H1 (cell line): Measurements from ENCODE around the gene GRIK4. TPM values are rescaled to one million over a fixed set of nuclear protein-coding genes. Genes with fewer than 3 reads are reported as not detected.

Source experiments
- CTCF ChIA-PET: fragments of 300-600 bp; sonication (Branson Sonifier 250); formaldehyde crosslinking; loops from one replicate; lab custom pipeline; 2021; ENCODE audit not compliant: partially characterized antibody; lab: Charles Lee
- POLR2A ChIA-PET: fragments of 300-600 bp; sonication (Branson Sonifier 250); formaldehyde crosslinking; loops from one replicate; lab custom pipeline; 2021; ENCODE audit warnings: inconsistent platforms; ENCODE audit not compliant: partially characterized antibody; lab: Charles Lee
- DNase-seq, 2 experiments: peaks; one replicate each; pipeline versions ENCODE4 v3.0.0 to v3.0.0-alpha.2; 2010 to 2022; ENCODE audit warnings: low spot score in 2 of 2, low read depth in 1 of 2, mixed read lengths in 1 of 2
- FAIRE-seq: peaks from 2 replicates; lab custom pipeline; 2011; peaks lifted over from hg19 to GRCh38; lab: Jason Lieb, UNC
- H2AFZ ChIP-seq: 2 replicates; pipeline ENCODE4 v1.8.1; 2012; ENCODE audit warnings: low read length, inconsistent platforms
- H2AK5ac ChIP-seq: 2 replicates; pipeline ENCODE4 v1.6.1; 2013; ENCODE audit warnings: low read depth, low read length
- H2BK120ac ChIP-seq: replicated peaks from 2 replicates; pipeline ENCODE3; 2013; ENCODE audit warnings: low read depth, low read length, inconsistent platforms
- H2BK12ac ChIP-seq: 2 replicates; pipeline ENCODE4 v1.6.1; 2013; ENCODE audit warnings: low read depth, low read length
- H2BK15ac ChIP-seq: 2 replicates; pipeline ENCODE4 v1.6.1; 2013; ENCODE audit warnings: low read length
- H2BK20ac ChIP-seq: 2 replicates; pipeline ENCODE4 v1.6.1; 2013; ENCODE audit warnings: low read length
- H2BK5ac ChIP-seq: 2 replicates; pipeline ENCODE4 v1.6.1; 2013; ENCODE audit warnings: low read depth, low read length
- H3K14ac ChIP-seq: 2 replicates; pipeline ENCODE4 v1.6.1; 2013; ENCODE audit warnings: inconsistent platforms; ENCODE audit not compliant: insufficient read length
- H3K18ac ChIP-seq: 2 replicates; pipeline ENCODE4 v1.6.1; 2013; ENCODE audit warnings: low read length; ENCODE audit errors: extremely low read depth
- H3K23ac ChIP-seq: 2 replicates; pipeline ENCODE4 v1.6.1; 2013; ENCODE audit warnings: inconsistent platforms; ENCODE audit not compliant: insufficient read length
- H3K23me2 ChIP-seq: 2 replicates; pipeline ENCODE4 v1.6.1; 2013; ENCODE audit warnings: low read depth, low read length
- H3K27ac ChIP-seq: 2 replicates; pipeline ENCODE4 v1.6.1; 2011; ENCODE audit warnings: low read depth, low read length, inconsistent platforms
- H3K27me3 ChIP-seq, 4 experiments: replicated peaks in 1 of 4; 1 replicate in 1 of 4; 2 replicates in 3 of 4; pipeline versions ENCODE4 v1.6.1 to v1.8.1; 2011 to 2013; ENCODE audit warnings: low read length in 3 of 4, mild to moderate bottlenecking in 3 of 4, inconsistent platforms in 2 of 4, mixed read lengths in 2 of 4, moderate library complexity in 1 of 4; ENCODE audit not compliant: control insufficient read depth in 3 of 4, insufficient read depth in 3 of 4; ENCODE audit errors: extremely low read depth in 1 of 4
- H3K36me3 ChIP-seq, 4 experiments: 2 replicates each; pipeline versions ENCODE4 v1.6.1 to v1.8.1; 2011 to 2013; ENCODE audit warnings: mild to moderate bottlenecking in 4 of 4, low read length in 3 of 4, moderate library complexity in 2 of 4, control low read depth in 1 of 4, inconsistent platforms in 1 of 4; ENCODE audit not compliant: insufficient read depth in 4 of 4, control insufficient read depth in 2 of 4
- H3K4ac ChIP-seq: replicated peaks from 2 replicates; pipeline ENCODE3; 2013; ENCODE audit warnings: low read length, low read depth, mixed read lengths, inconsistent platforms; ENCODE audit not compliant: insufficient read length
- H3K4me1 ChIP-seq, 4 experiments: replicated peaks in 1 of 4; 1 replicate in 1 of 4; 2 replicates in 3 of 4; pipeline versions ENCODE4 v1.6.1 to v1.8.1; 2011 to 2013; ENCODE audit warnings: low read length in 3 of 4, inconsistent platforms in 2 of 4, mixed read lengths in 1 of 4; ENCODE audit not compliant: insufficient read depth in 4 of 4, control insufficient read depth in 3 of 4
- H3K4me2 ChIP-seq, 2 experiments: 2 replicates each; pipeline versions ENCODE4 v1.6.1 to v1.8.1; 2011 to 2013; ENCODE audit warnings: low read depth in 2 of 2, low read length in 2 of 2, control low read depth in 1 of 2, inconsistent platforms in 1 of 2, mild to moderate bottlenecking in 1 of 2; ENCODE audit not compliant: insufficient read depth in 1 of 2
- H3K4me3 ChIP-seq, 4 experiments: fragments of 200-600, 300-600 bp in 1 of 4; sonication (generic), shearing (Covaris generic), sonication (Bioruptor Twin) in 1 of 4; 2 replicates each; pipeline versions ENCODE4 v1.5.1 to v1.8.1; 2011 to 2016; ENCODE audit warnings: low read length in 4 of 4, low read depth in 3 of 4, control low read depth in 2 of 4, inconsistent platforms in 2 of 4, mild to moderate bottlenecking in 2 of 4, mixed read lengths in 1 of 4, moderate library complexity in 1 of 4; ENCODE audit not compliant: insufficient read depth in 2 of 4; ENCODE audit errors: extremely low read depth in 1 of 4
- H3K56ac ChIP-seq: replicated peaks from 2 replicates; pipeline ENCODE3; 2013; ENCODE audit warnings: low read depth, mild to moderate bottlenecking, mixed read lengths, low read length, inconsistent platforms; ENCODE audit not compliant: insufficient read length
- H3K79me1 ChIP-seq: 2 replicates; pipeline ENCODE4 v1.6.1; 2013; ENCODE audit warnings: low read depth, low read length, control low read depth
- H3K79me2 ChIP-seq, 2 experiments: 2 replicates each; pipeline versions ENCODE4 v1.6.1 to v1.8.1; 2012 to 2013; ENCODE audit warnings: low read length in 2 of 2, mild to moderate bottlenecking in 2 of 2, inconsistent platforms in 1 of 2; ENCODE audit not compliant: insufficient read depth in 2 of 2, control insufficient read depth in 1 of 2
- H3K9ac ChIP-seq, 4 experiments: replicated peaks in 1 of 4; 1 replicate in 1 of 4; 2 replicates in 3 of 4; pipeline versions ENCODE4 v1.6.1 to v1.8.1; 2011 to 2013; ENCODE audit warnings: low read depth in 3 of 4, low read length in 3 of 4, control low read depth in 2 of 4, mild to moderate bottlenecking in 2 of 4, moderate library complexity in 2 of 4, inconsistent platforms in 1 of 4; ENCODE audit errors: extremely low read depth in 1 of 4
- H3K9me3 ChIP-seq, 2 experiments: 2 replicates each; pipeline versions ENCODE4 v1.6.1 to v1.8.1; 2012 to 2013; ENCODE audit warnings: mild to moderate bottlenecking in 2 of 2, moderate library complexity in 2 of 2, control low read depth in 1 of 2, inconsistent platforms in 1 of 2, low read depth in 1 of 2, low read length in 1 of 2, mixed read lengths in 1 of 2; ENCODE audit not compliant: insufficient read depth in 2 of 2
- H4K20me1 ChIP-seq, 2 experiments: replicated peaks in 1 of 2; 2 replicates each; pipeline versions ENCODE3 to v1.8.1; 2011 to 2013; ENCODE audit warnings: inconsistent platforms in 2 of 2, low read length in 2 of 2, mild to moderate bottlenecking in 1 of 2; ENCODE audit not compliant: insufficient read depth in 2 of 2, control insufficient read depth in 1 of 2
- H4K5ac ChIP-seq: 2 replicates; pipeline ENCODE4 v1.6.1; 2013; ENCODE audit warnings: low read length, low read depth, mixed read lengths, inconsistent platforms; ENCODE audit not compliant: insufficient read length
- H4K8ac ChIP-seq: 2 replicates; pipeline ENCODE4 v1.8.0; 2013; ENCODE audit warnings: mild to moderate bottlenecking, moderate library complexity, low read length, inconsistent platforms; ENCODE audit not compliant: insufficient read depth; ENCODE audit errors: extremely low read depth
- H4K91ac ChIP-seq: replicated peaks from 2 replicates; pipeline ENCODE3; 2013; ENCODE audit warnings: low read length, mixed read lengths, inconsistent platforms; ENCODE audit not compliant: insufficient read length
- ASH2L ChIP-seq: fragments of 200-600, 300-600 bp; sonication (generic); IDR thresholded peaks from one replicate; pipeline ENCODE4 v1.7.1; 2017; ENCODE audit warnings: low read length
- SP1 ChIP-seq: IDR thresholded peaks from 2 replicates; pipeline ENCODE4 v1.6.1; 2011; ENCODE audit warnings: low read depth, low read length
- TAF1 ChIP-seq: IDR thresholded peaks from 2 replicates; pipeline ENCODE4 v1.6.1; 2011; ENCODE audit warnings: mild to moderate bottlenecking, low read depth, low read length
- WGBS, 2 experiments: shearing (Covaris generic) in 1 of 2; methylation state at CpG; one replicate each; pipeline versions ENCODE4 v1.1.6 to v1.1.7; 2013 to 2015; ENCODE audit warnings: low lambda C conversion rate in 2 of 2, mixed read lengths in 2 of 2, inconsistent platforms in 1 of 2, low coverage in 1 of 2, missing lambda C conversion rate in 1 of 2; ENCODE audit not compliant: insufficient replicate concordance in 2 of 2, insufficient coverage in 1 of 2, insufficient read length in 1 of 2; ENCODE audit errors: extremely low coverage in 1 of 2, missing lambda C conversion rate in 1 of 2; 5-methylcytosine and 5-hydroxymethylcytosine counted together
- polyA plus RNA-seq, 7 experiments: library from polyadenylated mRNA; depleted of rRNA in 3 of 7; stranded (reverse) in 5 of 7; unstranded in 2 of 7; fragments of >200 nt in 5 of 7; fragments of 200-250 nt in 2 of 7; gene quantifications; 1 replicate in 5 of 7; 2 replicates in 1 of 7; 4 replicates in 1 of 7; pipeline versions ENCODE4 v1.2.1 to v1.2.3, GENCODE V29; 2011 to 2013; ENCODE audit warnings: missing spikeins in 2 of 7, mixed read lengths in 2 of 7
- total RNA-seq: library from RNA; stranded (reverse); fragmentation: NEBNext Ultra II Directional; extraction: Animal tissue kit (Norgen Biotek cat#: 25700); gene quantifications from 2 replicates; pipeline ENCODE4 v1.2.1, GENCODE V29; 2021

The GRIK4 gene
- total and polyA plus RNA-seq, 2 of the 8 experiments (the other 6 are each of a cell fraction or from before 2014, with no cell fraction given), result 1.2 to 2.9 TPM

DNA sequence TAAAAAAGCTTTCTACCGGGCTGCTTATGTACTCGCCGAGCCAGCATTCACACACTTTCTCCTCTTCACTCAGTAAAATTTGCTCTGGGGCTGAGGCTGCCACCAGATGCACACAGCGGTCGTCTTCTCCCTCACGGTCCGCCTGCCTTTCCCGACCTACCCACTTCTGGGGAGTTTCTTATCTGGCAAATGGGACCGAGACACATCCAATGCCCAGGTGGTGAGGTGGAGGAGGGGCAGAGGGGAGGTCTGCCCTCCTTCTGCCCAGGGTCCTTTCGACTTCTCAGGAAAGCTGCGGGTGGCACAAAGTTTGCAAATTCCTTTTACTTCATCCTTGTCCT is 43.9 kb downstream of the GRIK4 start:
- Histone ChIP-seq H4K91ac (no peak overlapping the region), H3K23ac (no peak overlapping the region), H3K18ac (peak overlapping the region; percentile 92), H4K20me1 (no peaks in the 10 kb centered on the region), H2BK15ac (0 out of 2 replicates have a peak overlapping the region, but pooled peaks have one; percentile 25), H2AK5ac (no peak overlapping the region), H3K36me3 (no peaks in the 10 kb centered on the region), H3K23me2 (no peaks in the 10 kb centered on the region; the same call in 1 of the 2 replicates), H3K27me3 (no peaks in the 10 kb centered on the region), H3K4me2 (peak overlapping the region; percentile 58 to 62), H3K79me2 (no peaks in the 10 kb centered on the region), H3K79me1 (no peaks in the 10 kb centered on the region), H3K4ac (no peak overlapping the region), H3K9me3 (no peaks in the 10 kb centered on the region), H3K4me3 (peak overlapping the region in 2 of 4 experiments; percentile 9 to 27; a peak in 3 of 8 replicates), H2BK120ac (no peak overlapping the region), H2AFZ (peak overlapping the region; percentile 37), H4K8ac (no peak overlapping the region; the same call in 1 of the 2 replicates), H2BK12ac (peak overlapping the region; percentile 50; the same call in 1 of the 2 replicates), H3K56ac (no peak overlapping the region), H3K4me1 (peaks cover 11 to 29% (median 18%) of the 10 kb centered on the region in 4 experiments), H3K9ac (no peak overlapping the region), H3K14ac (no peak overlapping the region), H2BK5ac (peak overlapping the region; percentile 26; the same call in 1 of the 2 replicates), H4K5ac (no peak overlapping the region), H3K27ac (no peak overlapping the region), H2BK20ac (no peak overlapping the region; the same call in 1 of the 2 replicates)
- CTCF ChIA-PET, result interaction anchor here (0.7 to 1.7 kb wide), 6 partner anchors 8 to 111 kb away, joined by 3 to 4 read pairs (median 3); no protein-coding TSS in a partner anchor
- no peak for DNase-seq
- POLR2A ChIA-PET, result interaction anchor here (1.2 to 2.5 kb wide), 3 partner anchors 9 to 53 kb away, joined by 4 to 13 read pairs (median 4); no protein-coding TSS in a partner anchor
- WGBS, 2 experiments, result 21% methylated on average over 11 of the region's 11 CpGs; no CpG with 5 or more reads in 1 of the 2 experiments
- no peak for FAIRE-seq
- TF ChIP-seq TAF1 (peak; percentile 48; the same call in 1 of the 2 replicates), ASH2L (peak; percentile 81), SP1 (no peak)
